HG03354 (cell line): ENCODE results near the gene TFEC.
"Not testable (repeated sequence)": the region's sequence is repeated elsewhere in the genome, so short reads cannot be mapped to it uniquely, and the experiment has no call there.

Experiments used
- ATAC-seq: cut with Tn5 transposase; IDR thresholded peaks from one replicate; pipeline ENCODE4 v1.9.1; 2021; ENCODE audit warnings: mild to moderate bottlenecking; ENCODE audit not compliant: unreplicated experiment, poor library complexity, severe bottlenecking

Gene TFEC

GRCh38 chr7:116030651-116031276 lies at the start of gene TFEC:
Gene TFEC, minus strand, starts transcription at chr7:116030763. Its CDS starts 46,322 bp downstream, at chr7:115984441.
- ATAC-seq = no peak

GRCh38 chr7:116075351-116076145 lies 45.0 kb upstream of the TFEC start:
- no peak for ATAC-seq

- ATAC-seq = no peak
Observed at GRCh38 chr7:116071629-116072028, 41.1 kb upstream of the TFEC start.

- no peak for ATAC-seq
Observed at GRCh38 chr7:116064179-116064578, 33.6 kb upstream of the TFEC start.

- no peak for ATAC-seq
Observed at GRCh38 chr7:116062666-116063065, 32.1 kb upstream of the TFEC start.

GRCh38 chr7:116052006-116052405 lies 21.4 kb upstream of the TFEC start:
- no peak for ATAC-seq

GRCh38 chr7:116047261-116047660 lies 16.7 kb upstream of the TFEC start:
- ATAC-seq = not testable (repeated sequence)

- no peak for ATAC-seq
Observed at GRCh38 chr7:116045532-116045931, 15.0 kb upstream of the TFEC start.

- ATAC-seq = peak; percentile 91
Observed at GRCh38 chr7:116041615-116042014, 11.1 kb upstream of the TFEC start.

- ATAC-seq = no peak
Observed at GRCh38 chr7:116037401-116037800, 6.8 kb upstream of the TFEC start.

- ATAC-seq = no peak
Observed at GRCh38 chr7:116034411-116034810, 3.8 kb upstream of the TFEC start.

GRCh38 chr7:116032886-116033285 lies 2.3 kb upstream of the TFEC start:
- no peak for ATAC-seq

- peak; percentile 63 for ATAC-seq
Observed at GRCh38 chr7:116028787-116029186, 1.8 kb downstream of the TFEC start.

- ATAC-seq = no peak
Observed at GRCh38 chr7:116027786-116028185, 2.8 kb downstream of the TFEC start.

GRCh38 chr7:116024826-116025809 lies 5.4 kb downstream of the TFEC start:
- ATAC-seq = no peak

GRCh38 chr7:116021237-116021636 lies 9.3 kb downstream of the TFEC start:
- peak; percentile 59 for ATAC-seq

GRCh38 chr7:116018731-116019130 lies 11.8 kb downstream of the TFEC start:
- ATAC-seq = peak; percentile 50

- ATAC-seq = no peak
Observed at GRCh38 chr7:116013675-116014074, 16.9 kb downstream of the TFEC start.

GRCh38 chr7:116011584-116011983 lies 19.0 kb downstream of the TFEC start:
- no peak for ATAC-seq

GRCh38 chr7:116004762-116005161 lies 25.8 kb downstream of the TFEC start:
- not testable (repeated sequence) for ATAC-seq
